SK-N-SH (cell line): ENCODE results near the gene MACROD2. TPM values are rescaled to one million over a fixed set of nuclear protein-coding genes. Genes with fewer than 3 reads are reported as not detected.
A peak's percentile ranks its signal among the peaks of the same experiment; 100 is the strongest.

Source experiments
- CTCF ChIA-PET: fragments of 300-600, 350-600 bp; formaldehyde crosslinking; extraction: SDS; loops from one replicate; lab custom pipeline; 2021; lab: Yijun Ruan, JAX
- POLR2A ChIA-PET: fragments of 350-600 bp; sonication (Branson Sonifier 250); formaldehyde crosslinking; extraction: SDS; loops from one replicate; lab custom pipeline; 2020; ENCODE audit warnings: antibody characterized with exemption, inconsistent platforms; lab: Yijun Ruan, JAX
- DNase-seq: peaks from one replicate; pipeline ENCODE4 v3.0.0; 2012
- H2AFZ ChIP-seq: fragments of 200-600 bp; sonication (generic); 2 replicates; pipeline ENCODE4 v1.8.1; 2016; ENCODE audit warnings: antibody characterized with exemption, mild to moderate bottlenecking, low read depth
- H3F3A ChIP-seq: fragments of 200-600 bp; sonication (generic); replicated peaks from 2 replicates; pipeline ENCODE3; 2016; ENCODE audit warnings: antibody characterized with exemption, mild to moderate bottlenecking; ENCODE audit not compliant: insufficient read depth
- H3K27ac ChIP-seq, 2 experiments: fragments of 200-500 bp in 1 of 2; fragments of 200-600 bp in 1 of 2; sonication (Bioruptor generic) in 1 of 2; sonication (generic), shearing (Covaris generic) in 1 of 2; 2 replicates each; pipeline versions ENCODE4 v1.5.1 to v1.6.1; 2014 to 2016; ENCODE audit warnings: low read depth in 2 of 2, inconsistent platforms in 1 of 2, low read length in 1 of 2, mild to moderate bottlenecking in 1 of 2, mixed read lengths in 1 of 2
- H3K27me3 ChIP-seq: fragments of 200-600 bp; sonication (generic), shearing (Covaris generic); 2 replicates; pipeline ENCODE4 v1.6.1; 2016; ENCODE audit warnings: mixed run types; ENCODE audit not compliant: insufficient read depth
- H3K36me3 ChIP-seq, 2 experiments: fragments of 200-500 bp in 1 of 2; fragments of 200-600 bp in 1 of 2; sonication (Bioruptor generic) in 1 of 2; sonication (generic) in 1 of 2; replicated peaks in 1 of 2; 2 replicates each; pipeline versions ENCODE3 to v1.5.1; 2014 to 2016; ENCODE audit warnings: low read length in 1 of 2, mild to moderate bottlenecking in 1 of 2; ENCODE audit not compliant: insufficient read depth in 2 of 2, control insufficient read depth in 1 of 2
- H3K4me1 ChIP-seq, 2 experiments: fragments of 200-500 bp in 1 of 2; fragments of 200-600 bp in 1 of 2; sonication (Bioruptor generic) in 1 of 2; sonication (generic), shearing (Covaris generic) in 1 of 2; 2 replicates each; pipeline versions ENCODE4 v1.5.1 to v1.6.1; 2014 to 2016; ENCODE audit warnings: low read depth in 1 of 2, low read length in 1 of 2, mixed run types in 1 of 2; ENCODE audit not compliant: insufficient read depth in 2 of 2, control insufficient read depth in 1 of 2
- H3K4me2 ChIP-seq: fragments of 200-600 bp; sonication (generic), shearing (Covaris generic); 2 replicates; pipeline ENCODE4 v1.6.1; 2017; ENCODE audit warnings: mixed run types
- H3K4me3 ChIP-seq, 2 experiments: fragments of 200-500 bp in 1 of 2; fragments of 200-600 bp in 1 of 2; sonication (Bioruptor generic) in 1 of 2; sonication (generic), shearing (Covaris generic) in 1 of 2; 2 replicates each; pipeline versions ENCODE4 v1.5.1 to v1.8.1; 2014 to 2016; ENCODE audit warnings: low read depth in 2 of 2, inconsistent platforms in 1 of 2, low read length in 1 of 2, mild to moderate bottlenecking in 1 of 2, mixed read lengths in 1 of 2, moderate library complexity in 1 of 2
- H3K79me2 ChIP-seq: fragments of 200-600 bp; sonication (generic); 2 replicates; pipeline ENCODE4 v1.8.1; 2017; ENCODE audit warnings: mild to moderate bottlenecking; ENCODE audit not compliant: insufficient read depth
- H3K9ac ChIP-seq: fragments of 200-600 bp; sonication (generic); 2 replicates; pipeline ENCODE4 v1.6.1; 2017; ENCODE audit warnings: mixed run types
- H3K9me2 ChIP-seq: fragments of 200-600 bp; sonication (generic); 2 replicates; pipeline ENCODE4 v1.6.1; 2017; ENCODE audit warnings: mixed run types
- H3K9me3 ChIP-seq: fragments of 200-600 bp; sonication (generic); 2 replicates; pipeline ENCODE4 v1.6.1; 2017; ENCODE audit warnings: mixed run types, mild to moderate bottlenecking, moderate library complexity
- H4K20me1 ChIP-seq: fragments of 200-600 bp; sonication (generic); 2 replicates; pipeline ENCODE4 v1.6.1; 2017; ENCODE audit warnings: mild to moderate bottlenecking, mixed run types; ENCODE audit not compliant: insufficient read depth
- FOSL2 ChIP-seq: IDR thresholded peaks from 2 replicates; pipeline ENCODE4 v1.4.0; 2012; ENCODE audit warnings: low read depth, mild to moderate bottlenecking, moderate library complexity, borderline replicate concordance
- GABPA ChIP-seq: IDR thresholded peaks from 2 replicates; pipeline ENCODE4 v1.4.0; 2012; ENCODE audit warnings: low read depth, mild to moderate bottlenecking
- JUND ChIP-seq: IDR thresholded peaks from 2 replicates; pipeline ENCODE4 v1.4.0; 2012
- MXI1 ChIP-seq: IDR thresholded peaks from 2 replicates; pipeline ENCODE4 v1.6.1; 2012; ENCODE audit warnings: mild to moderate bottlenecking, low read depth, low read length, improper control_type of control experiment
- NFIC ChIP-seq: IDR thresholded peaks from 2 replicates; pipeline ENCODE4 v1.4.0; 2012; ENCODE audit warnings: borderline replicate concordance
- REST ChIP-seq: IDR thresholded peaks from 2 replicates; pipeline ENCODE4 v1.6.1; 2012; ENCODE audit warnings: mild to moderate bottlenecking, low read depth, low read length, moderate library complexity
- WGBS: methylation state at CpG from one replicate; pipeline ENCODE4 v1.1.6; 2017; ENCODE audit warnings: low lambda C conversion rate; 5-methylcytosine and 5-hydroxymethylcytosine counted together
- polyA plus RNA-seq, 3 experiments: library from polyadenylated mRNA; depleted of rRNA; stranded (reverse); fragments of >200 nt; gene quantifications; 2 replicates each; pipeline ENCODE4 v1.2.3, GENCODE V29; 2012
- TF ChIP-seq, protein P1 (sequence below): IDR thresholded peaks from 2 replicates; pipeline ENCODE4 v1.4.0; 2012; ENCODE audit warnings: low read depth, borderline replicate concordance
- TF ChIP-seq, protein P2 (sequence below): IDR thresholded peaks from 2 replicates; pipeline ENCODE4 v1.4.0; 2012; ENCODE audit warnings: low read depth

MACROD2 gene
- polyA plus RNA-seq, 1 of the 3 experiments (the other 2 are of a cell fraction), result 0.33 TPM

DNA sequence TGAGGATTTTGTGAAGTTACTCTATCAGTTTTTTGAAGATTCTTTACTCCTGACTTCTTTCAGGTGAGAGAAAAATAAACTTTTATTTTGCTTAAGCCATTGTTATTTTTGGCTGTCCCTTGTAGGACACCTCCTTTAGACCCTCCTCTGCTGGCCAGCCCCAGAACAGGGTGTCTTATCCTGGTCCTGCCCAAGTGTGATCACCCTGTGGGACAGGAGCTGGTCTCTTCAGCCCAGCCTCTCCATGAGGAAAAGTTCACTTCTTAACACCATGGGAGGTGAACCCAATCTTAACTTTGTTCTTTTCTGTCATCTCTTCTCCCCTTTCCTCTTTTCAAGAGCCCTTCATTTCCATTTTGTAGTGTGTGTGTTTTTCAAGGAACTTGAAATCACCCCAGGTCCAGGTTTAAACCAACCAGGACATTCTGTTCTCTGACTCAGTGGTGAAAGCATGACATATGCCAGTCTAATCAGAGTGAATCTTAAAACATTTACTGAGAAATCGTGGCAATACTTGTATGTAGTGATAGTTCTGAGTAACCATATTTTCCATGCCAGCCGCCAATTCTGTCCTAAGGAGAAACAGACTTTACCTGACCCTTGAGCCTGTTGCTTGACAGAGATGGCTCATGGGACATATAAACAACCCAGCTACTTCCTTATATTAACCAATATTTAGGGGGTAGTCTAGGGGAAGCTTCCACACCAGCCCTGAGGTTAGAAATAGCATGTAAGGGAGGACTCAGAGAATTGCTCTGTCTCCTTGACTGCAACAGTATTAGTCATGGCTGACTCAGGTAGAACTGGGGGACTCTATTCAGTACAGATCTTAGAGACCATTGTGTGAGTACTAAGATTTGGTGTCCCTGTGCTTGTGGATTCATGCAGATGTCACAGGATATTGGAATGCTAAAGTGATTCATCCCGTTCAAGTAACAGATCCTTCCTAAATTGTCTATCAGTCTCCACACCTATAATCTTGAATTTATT is 293.3 kb downstream of the MACROD2 start:
- TF ChIP-seq JUND, result peak; percentile 51; the same call in 1 of the 2 replicates
- TF ChIP-seq REST, result no peak
- TF ChIP-seq FOSL2, result peak; percentile 74; the same call in 1 of the 2 replicates
- no peaks in the 10 kb centered on the region for H4K20me1 ChIP-seq
- WGBS, result 42% methylated on average over 3 of the region's 3 CpGs
- H3K27me3 ChIP-seq, result no peaks in the 10 kb centered on the region
- H3K36me3 ChIP-seq, result no peaks in the 10 kb centered on the region
- H3K79me2 ChIP-seq, result no peaks in the 10 kb centered on the region
- no peaks in the 10 kb centered on the region for H3F3A ChIP-seq
- H3K9me3 ChIP-seq, result no peaks in the 10 kb centered on the region
- no peaks in the 10 kb centered on the region for H3K4me1 ChIP-seq
- no peak overlapping the region for H3K4me3 ChIP-seq
- no peak overlapping the region for H2AFZ ChIP-seq
- H3K27ac ChIP-seq, result peak overlapping the region in 1 of 2 experiments; percentile 18; a peak in 1 of 4 replicates
- H3K9me2 ChIP-seq, result no peaks in the 10 kb centered on the region
- H3K4me2 ChIP-seq, result 0 out of 2 replicates have a peak overlapping the region, but pooled peaks have one; percentile 9
- no peak for DNase-seq
- ChIA-PET CTCF (no interaction called here), POLR2A (no interaction called here)
- H3K9ac ChIP-seq, result no peak overlapping the region

DNA sequence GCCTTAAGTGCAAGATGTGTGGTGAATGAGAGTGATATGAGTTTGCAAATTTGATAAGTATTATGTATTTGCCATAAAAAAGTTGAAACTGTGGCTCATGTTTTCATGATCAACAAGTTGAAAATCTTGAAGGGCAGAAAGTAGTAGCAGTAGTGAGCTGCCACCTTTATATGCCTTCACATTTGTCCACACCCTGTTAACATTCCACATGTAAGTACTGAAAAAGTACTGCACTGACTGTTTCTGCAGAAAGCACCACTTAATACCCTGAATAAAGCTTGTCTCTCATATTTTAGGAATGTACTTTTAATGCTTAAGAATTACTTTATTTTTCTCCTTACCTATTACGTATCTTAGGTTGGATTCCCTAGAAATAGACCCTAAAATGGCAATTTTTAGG is 296.2 kb downstream of the MACROD2 start:
- no peaks in the 10 kb centered on the region for H3K9me2 ChIP-seq

More for the DNA sequence above, 296.2 kb downstream of the MACROD2 start:
- Histone ChIP-seq H3K9me3 (no peaks in the 10 kb centered on the region), H3K9ac (no peak overlapping the region), H3K4me3 (no peak overlapping the region), H3K27ac (no peak overlapping the region), H3F3A (no peaks in the 10 kb centered on the region), H3K36me3 (no peaks in the 10 kb centered on the region), H3K4me2 (no peak overlapping the region), H2AFZ (no peak overlapping the region; the same call in 1 of the 2 replicates), H3K27me3 (no peaks in the 10 kb centered on the region), H3K79me2 (no peaks in the 10 kb centered on the region), H4K20me1 (no peaks in the 10 kb centered on the region), H3K4me1 (no peaks in the 10 kb centered on the region)
- ChIA-PET CTCF (interaction anchor here (1.1 kb wide), 1 partner anchor 38 kb away, joined by 3 read pairs; no protein-coding TSS in a partner anchor), POLR2A (no interaction called here)
- TF ChIP-seq GABPA, result no peak
- TF ChIP-seq, protein P1, sequence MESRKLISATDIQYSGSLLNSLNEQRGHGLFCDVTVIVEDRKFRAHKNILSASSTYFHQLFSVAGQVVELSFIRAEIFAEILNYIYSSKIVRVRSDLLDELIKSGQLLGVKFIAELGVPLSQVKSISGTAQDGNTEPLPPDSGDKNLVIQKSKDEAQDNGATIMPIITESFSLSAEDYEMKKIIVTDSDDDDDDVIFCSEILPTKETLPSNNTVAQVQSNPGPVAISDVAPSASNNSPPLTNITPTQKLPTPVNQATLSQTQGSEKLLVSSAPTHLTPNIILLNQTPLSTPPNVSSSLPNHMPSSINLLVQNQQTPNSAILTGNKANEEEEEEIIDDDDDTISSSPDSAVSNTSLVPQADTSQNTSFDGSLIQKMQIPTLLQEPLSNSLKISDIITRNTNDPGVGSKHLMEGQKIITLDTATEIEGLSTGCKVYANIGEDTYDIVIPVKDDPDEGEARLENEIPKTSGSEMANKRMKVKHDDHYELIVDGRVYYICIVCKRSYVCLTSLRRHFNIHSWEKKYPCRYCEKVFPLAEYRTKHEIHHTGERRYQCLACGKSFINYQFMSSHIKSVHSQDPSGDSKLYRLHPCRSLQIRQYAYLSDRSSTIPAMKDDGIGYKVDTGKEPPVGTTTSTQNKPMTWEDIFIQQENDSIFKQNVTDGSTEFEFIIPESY, result no peak
- no peak for TF ChIP-seq MXI1
- no peak for TF ChIP-seq NFIC
- TF ChIP-seq, protein P2, sequence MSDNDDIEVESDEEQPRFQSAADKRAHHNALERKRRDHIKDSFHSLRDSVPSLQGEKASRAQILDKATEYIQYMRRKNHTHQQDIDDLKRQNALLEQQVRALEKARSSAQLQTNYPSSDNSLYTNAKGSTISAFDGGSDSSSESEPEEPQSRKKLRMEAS, result no peak
- DNase-seq, result no peak
- WGBS, result 87% methylated on average over 1 of the region's 1 CpG
